KOPT-K1 (cell line): Measurements from ENCODE around the gene GPS1.

Experiments used
- H3K27ac ChIP-seq: fragments of 200-600 bp; sonication (generic); 2 replicates; pipeline ENCODE4 v1.5.1; 2016; ENCODE audit warnings: antibody characterized with exemption, mild to moderate bottlenecking, low read depth, low read length; ENCODE audit not compliant: poor library complexity, severe bottlenecking
- H3K36me3 ChIP-seq: fragments of 200-600 bp; sonication (generic); 2 replicates; pipeline ENCODE4 v1.5.1; 2017; ENCODE audit warnings: antibody characterized with exemption, mild to moderate bottlenecking, low read length, moderate library complexity; ENCODE audit not compliant: insufficient read depth
- H3K9me3 ChIP-seq: fragments of 200-600 bp; sonication (generic); 2 replicates; pipeline ENCODE4 v1.5.1; 2017; ENCODE audit warnings: antibody characterized with exemption, low read length, mild to moderate bottlenecking; ENCODE audit not compliant: insufficient read depth, poor library complexity, severe bottlenecking

GPS1 gene

DNA sequence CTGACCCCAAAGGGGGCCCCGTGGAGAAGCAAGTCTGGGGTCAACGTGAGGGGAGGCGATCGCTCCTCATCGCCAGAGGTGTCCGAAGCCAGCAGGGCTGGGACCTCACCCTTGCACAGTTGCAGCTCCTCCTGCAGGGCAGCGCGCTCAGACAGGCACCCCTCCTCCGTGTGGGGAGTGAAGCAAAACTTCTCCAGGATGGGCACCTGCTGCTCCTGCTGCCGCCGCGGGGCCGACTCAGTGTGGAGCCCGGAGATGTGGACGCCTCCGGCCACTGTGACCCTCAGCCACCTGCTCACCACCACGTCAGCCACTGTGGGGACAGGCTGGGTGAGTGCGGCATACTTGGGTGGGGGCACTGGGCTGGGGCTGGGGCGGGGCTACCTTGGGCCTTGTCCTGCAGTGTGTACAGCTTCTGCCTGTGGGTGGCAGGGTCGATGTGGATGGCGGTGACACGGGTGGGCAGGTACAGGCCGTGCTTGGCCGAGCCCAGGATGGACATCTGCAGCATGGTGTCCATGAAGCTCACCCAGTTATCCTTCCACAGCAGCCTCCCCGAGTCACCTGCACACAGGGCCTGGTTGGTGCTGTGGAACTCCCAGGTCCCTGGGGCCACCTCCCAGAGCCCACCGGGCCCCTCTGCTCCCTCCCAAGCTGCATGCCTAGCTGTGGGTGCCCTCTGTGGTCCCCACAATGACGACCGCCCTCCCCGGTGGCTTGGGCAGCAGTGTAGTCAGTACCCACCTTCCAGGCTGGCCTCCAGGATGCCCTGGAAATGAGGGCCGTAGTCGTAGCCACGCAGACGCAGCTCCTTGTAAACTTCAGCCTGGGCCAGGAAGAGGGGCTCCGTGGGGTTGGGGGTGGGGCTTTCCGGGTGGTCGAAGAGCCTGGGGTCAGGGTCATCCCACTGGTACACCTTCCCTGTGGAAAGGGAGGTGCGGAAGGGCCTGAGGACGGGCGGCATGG is 35.5 kb downstream of the GPS1 start:
- Histone ChIP-seq H3K27ac (no peak overlapping the region), H3K36me3 (peaks cover 100% of the 10 kb centered on the region), H3K9me3 (no peaks in the 10 kb centered on the region)

DNA sequence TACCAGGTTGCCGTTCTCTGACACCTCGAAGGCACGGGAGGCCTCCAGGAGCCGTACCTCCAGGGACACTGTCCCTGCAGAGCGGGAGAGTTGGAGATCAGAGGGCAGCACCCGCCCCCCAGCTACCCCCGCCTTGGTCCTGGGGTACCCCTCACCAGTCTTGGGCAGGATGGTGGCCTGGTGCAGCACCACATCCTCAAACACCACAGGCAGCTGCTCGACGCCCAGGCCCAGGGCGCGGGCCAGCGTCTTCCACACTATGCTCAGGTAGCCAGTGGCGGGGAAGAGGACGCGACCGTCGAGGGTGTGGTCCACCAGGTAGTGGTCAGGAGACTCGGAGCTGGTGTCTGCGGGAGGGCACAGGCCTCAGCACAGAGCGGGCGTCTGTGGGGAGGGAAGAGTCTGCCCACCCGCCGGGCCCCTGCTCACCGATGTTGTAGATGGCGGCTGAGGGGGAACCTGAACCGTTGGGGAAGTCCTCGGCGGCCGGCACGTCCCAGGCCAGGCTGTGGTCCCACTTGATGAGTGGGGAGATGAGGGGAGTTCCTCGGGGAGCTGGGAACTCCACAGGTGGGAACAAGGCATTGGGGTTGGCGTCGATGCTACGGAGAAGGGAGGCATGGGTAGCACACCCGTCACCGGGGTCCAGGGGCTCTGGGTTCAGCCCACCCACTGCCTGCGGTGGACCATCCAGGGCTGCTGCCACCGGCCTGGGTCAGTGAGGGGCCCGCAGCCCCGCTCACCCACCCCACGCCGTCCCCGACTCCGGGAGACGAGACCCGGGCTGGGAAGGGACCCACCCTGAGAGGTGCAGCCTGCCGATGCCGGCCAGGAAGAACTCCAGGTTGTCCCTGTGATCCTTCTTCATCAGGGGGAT is 36.5 kb downstream of the GPS1 start:
- no peak overlapping the region for H3K27ac ChIP-seq
- no peaks in the 10 kb centered on the region for H3K9me3 ChIP-seq
- H3K36me3 ChIP-seq = peaks cover 100% of the 10 kb centered on the region

DNA sequence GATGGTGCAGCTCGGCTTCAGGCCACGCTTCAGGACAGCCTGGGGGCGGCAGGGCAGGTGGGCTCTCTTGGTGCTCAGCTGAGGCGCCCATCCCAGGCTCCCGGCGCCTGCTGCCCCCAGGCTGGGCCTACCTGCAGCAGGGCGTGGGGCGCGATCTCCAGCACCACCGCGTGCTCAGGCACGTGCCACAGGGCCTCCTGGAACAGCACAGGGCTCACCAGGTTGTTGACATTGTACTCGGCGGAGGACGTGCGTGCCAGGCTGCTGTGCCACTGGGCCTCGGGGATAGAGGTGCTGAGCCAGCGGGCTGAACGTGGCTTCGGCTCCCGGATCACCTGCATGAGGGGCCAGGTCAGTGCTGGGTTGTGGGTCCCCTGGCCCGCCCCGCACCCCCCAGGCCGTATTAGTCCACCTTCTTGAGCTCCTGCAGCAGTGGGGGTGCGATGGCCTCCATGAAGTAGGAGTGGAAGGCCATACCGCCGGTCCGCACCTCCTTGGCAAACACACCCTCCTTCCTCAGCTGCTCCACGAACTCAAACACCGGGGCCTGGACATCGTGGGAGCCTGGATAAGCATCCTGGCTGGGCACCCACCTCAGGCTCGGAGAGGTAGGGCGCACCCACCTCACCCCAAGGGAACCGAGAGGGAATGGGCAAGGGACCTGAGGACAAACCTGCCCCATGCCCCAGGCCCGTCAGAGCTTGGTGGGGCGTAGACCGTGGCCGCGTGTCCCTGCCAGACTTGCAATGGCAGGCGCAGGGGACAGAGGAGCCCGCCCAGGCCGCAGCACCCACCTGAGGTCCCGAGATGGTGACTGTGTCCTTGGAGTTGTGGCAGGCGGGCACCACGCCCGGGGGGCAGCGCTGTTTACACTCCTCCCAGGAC is 37.4 kb downstream of the GPS1 start:
- H3K9me3 ChIP-seq = no peaks in the 10 kb centered on the region
- H3K36me3 ChIP-seq = peaks cover 100% of the 10 kb centered on the region
- no peak overlapping the region for H3K27ac ChIP-seq

DNA sequence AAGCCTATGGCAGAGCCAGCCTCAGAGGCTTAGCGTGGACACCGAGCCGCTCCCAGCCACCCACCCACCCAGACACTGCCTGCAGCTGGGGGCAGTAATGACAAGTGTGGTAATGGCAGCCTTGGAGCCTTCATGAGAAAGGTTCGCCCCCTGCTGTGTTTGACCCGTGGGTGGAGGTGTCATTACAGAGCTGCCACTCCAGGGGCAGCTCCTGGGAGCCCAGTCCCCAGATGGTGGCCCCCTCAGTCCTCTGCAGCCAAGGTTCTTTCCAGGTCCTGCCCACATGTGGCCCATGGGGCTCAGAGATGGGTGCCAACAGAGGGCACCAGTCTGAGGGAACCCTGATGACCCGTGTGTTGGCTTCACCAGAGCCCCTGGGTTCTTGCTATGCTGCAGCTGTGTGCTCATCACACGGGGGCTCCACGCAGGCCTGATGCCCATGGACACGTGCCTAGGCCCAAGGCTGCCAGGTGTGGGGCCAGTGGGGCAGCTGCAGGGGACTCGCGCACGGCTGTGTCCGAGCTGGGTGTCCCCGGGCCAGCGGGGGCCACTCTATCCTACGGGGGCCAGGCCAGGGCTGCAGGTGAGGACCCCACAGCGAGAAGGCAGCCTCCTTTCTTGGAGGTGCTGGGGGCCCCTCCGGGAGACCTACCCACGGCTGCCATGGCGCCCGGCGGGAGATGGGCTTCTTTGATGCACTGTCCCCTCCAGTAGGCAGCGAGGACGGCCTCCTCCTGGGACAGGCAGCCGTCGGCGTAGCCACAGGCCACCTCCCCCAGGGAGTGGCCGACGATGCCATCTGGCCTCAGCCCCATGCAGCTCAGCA is 38.2 kb downstream of the GPS1 start:
- Histone ChIP-seq H3K9me3 (no peaks in the 10 kb centered on the region), H3K27ac (no peak overlapping the region), H3K36me3 (peaks cover 98% of the 10 kb centered on the region)

DNA sequence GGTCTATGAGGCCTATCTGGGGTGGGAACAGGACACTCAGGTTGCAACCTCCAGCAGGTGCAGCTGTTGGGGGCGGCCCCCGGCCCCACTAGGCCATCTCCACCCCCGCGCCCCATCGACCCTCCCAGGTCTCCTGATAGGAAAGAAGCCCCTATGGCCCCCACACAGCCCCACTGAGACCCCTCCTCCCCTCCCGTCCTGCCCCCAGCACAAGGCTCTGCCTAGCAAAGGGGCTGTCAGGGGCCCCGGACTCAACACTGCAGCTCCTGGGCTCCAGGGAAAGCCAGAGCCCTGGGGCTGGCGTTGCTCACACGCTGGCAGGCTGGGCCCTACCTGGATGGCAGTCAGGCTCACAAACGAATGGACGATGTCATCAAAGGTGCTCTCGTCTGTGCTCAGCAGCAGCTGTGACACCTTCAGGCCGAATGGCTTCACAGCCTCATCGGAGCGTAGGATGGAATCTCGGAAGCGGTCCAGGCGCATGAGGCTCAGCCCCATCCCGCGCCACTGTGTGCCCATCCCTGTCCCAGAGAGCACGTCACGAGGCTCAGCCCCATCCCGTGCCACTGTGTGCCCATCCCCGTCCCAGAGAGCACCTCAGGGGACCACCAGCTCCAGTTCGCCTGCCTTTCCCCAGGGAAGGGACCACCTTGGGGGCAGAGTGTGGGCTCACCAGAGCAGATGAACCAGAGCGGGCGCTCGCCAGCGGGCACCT is 39.0 kb downstream of the GPS1 start:
- no peak overlapping the region for H3K27ac ChIP-seq
- no peaks in the 10 kb centered on the region for H3K9me3 ChIP-seq
- peaks cover 98% of the 10 kb centered on the region for H3K36me3 ChIP-seq

DNA sequence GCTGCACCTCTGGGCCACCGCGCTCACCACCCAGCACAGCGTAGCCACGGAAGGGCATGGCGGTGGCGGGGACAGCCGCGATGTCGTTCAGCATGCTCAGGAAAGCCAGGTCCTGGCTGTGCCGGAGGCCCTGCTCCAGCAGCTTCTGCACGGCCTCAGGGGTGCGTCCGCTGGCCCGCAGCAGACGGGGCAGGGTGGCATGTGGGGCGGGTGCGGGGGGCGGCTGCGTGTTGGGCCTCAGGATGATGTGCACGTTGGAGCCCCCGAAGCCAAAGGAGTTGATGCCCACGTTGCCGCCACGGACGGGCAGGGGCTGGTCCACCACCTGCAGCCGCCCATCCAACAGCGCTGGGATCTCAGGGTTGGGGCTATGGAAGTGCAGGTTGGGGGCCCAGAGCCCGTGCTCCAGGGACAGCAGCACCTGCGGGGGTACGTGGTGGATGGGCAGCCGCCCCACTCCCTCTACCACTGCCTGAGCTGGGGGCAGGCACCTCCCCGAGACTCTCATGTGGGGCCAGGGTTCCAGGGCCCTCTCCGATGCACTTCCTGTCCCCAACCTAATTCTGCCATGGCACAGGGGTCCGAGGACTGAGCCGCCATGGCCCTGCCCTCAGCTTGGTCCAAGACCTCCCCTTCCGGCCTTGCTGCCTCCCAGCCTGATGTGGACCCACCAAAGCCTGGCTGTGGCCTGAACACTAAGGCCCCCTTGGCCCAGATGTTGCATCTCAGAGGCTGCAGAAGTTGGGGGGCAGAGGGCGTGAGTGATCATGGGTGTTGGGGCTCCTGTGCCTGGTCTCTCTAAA is 39.8 kb downstream of the GPS1 start:
- no peaks in the 10 kb centered on the region for H3K9me3 ChIP-seq
- peaks cover 98% of the 10 kb centered on the region for H3K36me3 ChIP-seq

DNA sequence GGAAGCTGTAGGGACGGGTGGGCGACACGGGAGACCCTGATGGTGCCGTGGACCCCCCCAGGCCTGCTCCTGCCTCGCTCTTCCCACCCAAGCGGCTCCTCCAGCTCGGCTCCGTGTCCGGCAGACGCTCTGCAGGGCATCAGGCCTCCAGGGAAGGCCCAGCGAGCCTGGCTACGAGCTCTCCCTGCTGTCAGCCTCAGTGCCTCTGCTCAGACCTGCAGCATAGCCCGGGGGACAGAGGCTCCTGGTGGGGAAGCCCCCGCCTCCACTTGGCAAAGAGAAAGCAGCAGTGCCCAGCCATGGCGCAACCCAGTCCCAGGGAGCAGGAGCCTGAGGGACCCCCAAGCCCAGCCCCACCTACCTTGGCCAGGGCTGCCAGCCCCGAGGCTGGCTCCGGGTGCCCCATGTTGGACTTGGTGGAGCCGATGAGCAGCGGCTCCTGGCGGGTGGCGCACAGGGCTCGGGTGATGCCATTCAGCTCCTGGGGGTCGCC is 40.4 kb downstream of the GPS1 start:
- peaks cover 98% of the 10 kb centered on the region for H3K36me3 ChIP-seq
- H3K9me3 ChIP-seq = no peaks in the 10 kb centered on the region
- no peak overlapping the region for H3K27ac ChIP-seq

More for the DNA sequence above, 39.8 kb downstream of the GPS1 start:
- H3K27ac ChIP-seq = no peak overlapping the region

DNA sequence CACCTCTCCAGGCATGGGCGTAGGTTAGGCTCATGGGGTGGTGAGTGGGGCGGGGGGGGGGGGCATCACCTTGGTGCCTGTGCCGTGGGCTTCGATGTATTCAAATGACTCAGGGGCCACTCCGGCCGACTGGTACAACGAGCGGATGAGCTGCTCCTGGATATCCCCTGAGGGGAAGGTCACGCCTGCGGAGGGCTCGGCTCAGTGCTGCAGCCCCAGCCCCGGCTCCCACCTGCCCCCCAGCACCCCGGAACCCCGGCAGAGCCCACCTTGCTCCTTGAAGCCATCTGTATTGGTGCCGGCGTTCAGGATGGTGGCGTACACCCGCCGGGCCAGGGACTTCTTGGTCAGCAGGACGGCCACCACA is 40.9 kb downstream of the GPS1 start:
- peaks cover 94% of the 10 kb centered on the region for H3K36me3 ChIP-seq
- H3K9me3 ChIP-seq = no peaks in the 10 kb centered on the region
- H3K27ac ChIP-seq = no peak overlapping the region

DNA sequence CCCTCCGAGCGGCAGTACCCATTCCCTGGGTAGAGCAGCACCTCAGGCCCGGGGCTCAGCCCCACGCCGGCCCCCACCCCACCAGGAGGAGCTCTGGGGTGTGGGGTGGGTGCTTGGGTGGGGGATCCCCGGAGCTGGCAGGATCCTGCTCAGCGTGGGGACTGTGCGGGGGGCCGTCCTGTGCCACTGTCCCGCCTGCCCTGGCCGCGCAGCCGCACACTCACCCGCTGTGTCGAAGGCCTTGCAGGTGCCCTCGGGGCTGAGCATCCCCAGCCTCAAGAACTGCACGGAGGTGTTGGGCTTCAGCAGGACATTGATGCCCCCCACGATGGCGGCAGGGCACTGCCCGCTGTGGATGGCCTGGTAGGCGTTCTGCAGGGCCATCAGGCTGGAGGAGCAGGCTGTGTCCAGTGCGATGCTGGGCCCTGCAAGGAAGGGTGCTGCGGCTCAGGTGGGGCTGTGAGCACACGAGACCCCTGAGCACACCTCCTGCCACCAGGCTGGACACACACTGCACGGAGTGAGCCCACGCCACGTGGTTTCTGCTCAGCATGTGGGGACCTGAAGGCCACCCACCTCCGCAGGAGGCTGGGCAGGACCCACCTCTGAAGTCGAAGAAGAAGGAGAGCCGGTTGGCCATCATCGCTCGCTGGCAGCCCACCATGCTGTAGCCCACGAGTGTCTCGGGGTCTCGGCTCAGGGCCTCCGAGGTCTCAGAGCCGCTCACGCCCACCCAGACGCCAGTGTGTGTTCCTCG is 41.5 kb downstream of the GPS1 start:
- Histone ChIP-seq H3K27ac (no peak overlapping the region), H3K9me3 (no peaks in the 10 kb centered on the region), H3K36me3 (peaks cover 89% of the 10 kb centered on the region)

DNA sequence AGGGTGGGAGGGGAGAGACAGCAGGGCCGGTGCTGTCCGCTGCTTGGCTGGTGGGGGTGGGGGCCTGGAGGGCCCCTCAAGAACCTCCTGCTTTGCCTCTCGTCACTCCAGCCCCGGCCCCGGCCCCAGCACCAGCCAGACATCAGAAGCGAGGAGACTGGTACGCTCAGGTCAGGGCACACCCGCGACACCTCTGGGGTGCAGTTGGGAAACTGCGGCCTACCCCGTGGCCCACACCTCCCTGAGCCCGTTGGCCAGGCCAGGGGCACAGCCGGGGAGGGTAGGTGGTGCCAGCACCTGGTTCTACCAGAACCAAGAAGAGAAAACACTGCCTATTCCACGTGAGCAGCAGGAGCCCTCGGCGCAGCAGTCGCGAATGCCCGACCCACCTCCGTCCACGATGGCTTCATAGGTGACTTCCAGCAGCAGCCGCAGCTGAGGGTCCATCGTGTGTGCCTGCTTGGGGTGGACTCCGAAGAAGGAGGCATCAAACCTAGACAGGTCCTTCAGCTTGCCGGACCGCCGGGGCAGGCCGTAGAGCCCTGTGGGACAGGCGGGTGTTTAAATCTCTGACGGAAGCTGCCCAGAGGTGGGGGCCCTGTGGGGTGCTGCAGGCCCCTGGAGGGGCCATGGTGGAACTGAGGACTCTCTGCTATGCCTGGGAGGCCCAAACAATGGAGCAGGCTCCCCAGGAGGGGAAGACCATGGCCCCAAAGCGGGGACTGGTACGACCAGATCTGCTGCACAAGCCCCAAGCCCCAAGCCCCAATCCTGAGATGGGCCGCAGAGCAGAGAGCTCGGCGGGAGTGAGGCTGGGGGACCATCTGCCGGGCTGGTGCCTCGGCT is 43.5 kb downstream of the GPS1 start:
- Histone ChIP-seq H3K36me3 (peaks cover 69% of the 10 kb centered on the region), H3K9me3 (no peaks in the 10 kb centered on the region), H3K27ac (no peak overlapping the region)

DNA sequence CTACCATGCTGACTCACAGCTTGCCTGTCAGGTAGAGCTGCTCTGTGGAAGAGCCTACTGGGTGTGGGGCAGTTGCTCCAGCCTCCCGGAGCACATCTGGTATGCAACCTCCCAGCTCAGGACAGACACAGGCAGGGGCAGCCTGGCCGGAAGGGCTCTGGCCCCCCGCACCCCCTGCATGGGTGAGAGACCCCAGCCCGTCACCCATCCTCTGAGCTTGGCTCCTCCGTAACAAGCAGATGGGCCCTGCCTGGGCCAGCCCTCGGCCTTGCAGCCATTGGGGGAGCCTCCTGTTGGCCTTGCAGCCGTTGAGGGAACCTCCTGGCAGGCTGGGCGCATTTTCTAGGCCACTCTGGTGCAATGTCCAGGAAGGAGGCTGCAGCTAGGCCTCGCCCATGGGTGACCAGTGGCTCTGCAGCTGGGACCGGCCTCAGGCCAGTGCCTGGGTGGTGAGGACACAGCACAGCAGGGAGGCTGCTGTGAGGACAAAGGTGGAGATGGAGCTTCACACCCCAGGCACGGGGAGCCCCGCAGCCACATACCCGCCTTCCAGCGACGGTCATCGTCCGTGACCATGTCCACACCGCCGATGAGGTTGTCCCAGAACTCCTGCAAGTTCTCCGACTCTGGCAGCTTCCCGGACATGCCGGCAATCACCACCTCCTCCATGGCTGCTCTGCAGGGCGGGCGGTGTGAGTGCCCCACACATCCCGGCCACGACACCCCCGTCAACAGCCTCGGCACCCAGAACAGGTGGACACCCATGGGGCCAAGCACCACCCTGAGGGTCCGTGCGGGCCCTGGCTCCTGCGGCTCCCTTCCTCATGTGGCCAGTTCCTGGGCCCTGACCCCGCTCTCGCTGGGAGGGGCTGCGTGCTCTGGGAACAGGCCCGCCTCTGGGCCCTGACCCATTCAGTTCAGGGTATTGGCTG is 44.3 kb downstream of the GPS1 start:
- Histone ChIP-seq H3K27ac (peak overlapping the region; percentile 95), H3K36me3 (peaks cover 60% of the 10 kb centered on the region), H3K9me3 (no peaks in the 10 kb centered on the region)
